ENCODE results near the gene ORM1. TPM values are rescaled to one million over a fixed set of nuclear protein-coding genes. Genes with fewer than 3 reads are reported as not detected.

Gene ORM1
- total and polyA plus RNA-seq, 2 donors from 2014 or later: 0.73 TPM; not detected in 1

DNA sequence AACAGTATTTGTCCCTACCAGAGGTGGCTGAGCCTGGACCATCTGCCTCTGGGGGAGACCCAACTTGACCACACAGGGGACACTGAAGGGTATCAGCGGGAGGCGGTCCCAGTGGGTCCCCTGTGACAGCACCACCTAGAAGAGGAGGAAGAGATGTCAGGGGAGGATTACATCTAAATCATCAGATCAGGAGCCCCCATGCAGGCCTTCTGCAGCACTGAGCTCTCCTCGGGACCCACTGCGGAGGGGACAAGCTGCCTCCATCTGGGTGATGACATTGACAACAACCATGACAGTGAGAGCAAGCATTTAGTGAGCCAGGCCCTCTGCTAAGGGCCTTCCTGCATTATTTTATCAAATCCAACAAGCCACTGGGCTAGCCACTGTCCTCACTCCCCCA is 19.1 kb downstream of the ORM1 start:
- H3K4me1 ChIP-seq (ENCODE audit: control insufficient read depth in 2 of 3, insufficient read depth in 2 of 3, low read depth in 1 of 3, low read length in 3 of 3): no peaks in the 10 kb centered on the region
- peaks cover 9 to 15% (median 10%) of the 10 kb centered on the region in 3 donors for H3K36me3 ChIP-seq (ENCODE audit: control insufficient read depth in 2 of 3, insufficient read depth in 3 of 3, low read length in 3 of 3)
- intact Hi-C loops (cut with DNase I): no loop called here
- FAIRE-seq (no peak), DNase-seq (peak in 1 of 5 donors; percentile 10)
- no peak overlapping the region for H3K27ac ChIP-seq (ENCODE audit: low read depth in 2 of 2, low read length in 2 of 2)
- TF ChIP-seq CTCF (IDR thresholded peaks at IDR 0.05; ENCODE audit: borderline replicate concordance, extremely low read depth, insufficient read depth): no peak
- no peaks in the 10 kb centered on the region for H3K27me3 ChIP-seq (ENCODE audit: control insufficient read depth, insufficient read depth, low read length)
- H3K9me3 ChIP-seq (ENCODE audit: control insufficient read depth in 2 of 3, insufficient read depth in 1 of 3, low read length in 3 of 3): no peaks in the 10 kb centered on the region
- no peak overlapping the region for H3K4me3 ChIP-seq (ENCODE audit: low read length in 3 of 3)
- no peak overlapping the region for H3K9ac ChIP-seq (ENCODE audit: low read length in 3 of 3)

GRCh38 chr9:114342755-114343440 is 20.0 kb downstream of the ORM1 start:
- peaks cover 9 to 13% (median 10%) of the 10 kb centered on the region in 3 donors for H3K36me3 ChIP-seq (ENCODE audit: control insufficient read depth in 2 of 3, insufficient read depth in 3 of 3, low read length in 3 of 3)
- FAIRE-seq (no peak), DNase-seq (peak in 1 of 5 donors; percentile 15)
- intact Hi-C loops (cut with DNase I): no loop called here
- TF ChIP-seq CTCF (IDR thresholded peaks at IDR 0.05; ENCODE audit: borderline replicate concordance, extremely low read depth, insufficient read depth): no peak
- H3K27ac ChIP-seq (ENCODE audit: low read depth in 2 of 2, low read length in 2 of 2): no peak overlapping the region
- no peaks in the 10 kb centered on the region for H3K4me1 ChIP-seq (ENCODE audit: control insufficient read depth in 2 of 3, insufficient read depth in 2 of 3, low read depth in 1 of 3, low read length in 3 of 3)
- no peak overlapping the region for H3K4me3 ChIP-seq (ENCODE audit: low read length in 3 of 3)
- H3K9me3 ChIP-seq (ENCODE audit: control insufficient read depth in 2 of 3, insufficient read depth in 1 of 3, low read length in 3 of 3): no peaks in the 10 kb centered on the region
- H3K27me3 ChIP-seq (ENCODE audit: control insufficient read depth, insufficient read depth, low read length): no peaks in the 10 kb centered on the region
- no peak overlapping the region for H3K9ac ChIP-seq (ENCODE audit: low read length in 3 of 3)

DNA sequence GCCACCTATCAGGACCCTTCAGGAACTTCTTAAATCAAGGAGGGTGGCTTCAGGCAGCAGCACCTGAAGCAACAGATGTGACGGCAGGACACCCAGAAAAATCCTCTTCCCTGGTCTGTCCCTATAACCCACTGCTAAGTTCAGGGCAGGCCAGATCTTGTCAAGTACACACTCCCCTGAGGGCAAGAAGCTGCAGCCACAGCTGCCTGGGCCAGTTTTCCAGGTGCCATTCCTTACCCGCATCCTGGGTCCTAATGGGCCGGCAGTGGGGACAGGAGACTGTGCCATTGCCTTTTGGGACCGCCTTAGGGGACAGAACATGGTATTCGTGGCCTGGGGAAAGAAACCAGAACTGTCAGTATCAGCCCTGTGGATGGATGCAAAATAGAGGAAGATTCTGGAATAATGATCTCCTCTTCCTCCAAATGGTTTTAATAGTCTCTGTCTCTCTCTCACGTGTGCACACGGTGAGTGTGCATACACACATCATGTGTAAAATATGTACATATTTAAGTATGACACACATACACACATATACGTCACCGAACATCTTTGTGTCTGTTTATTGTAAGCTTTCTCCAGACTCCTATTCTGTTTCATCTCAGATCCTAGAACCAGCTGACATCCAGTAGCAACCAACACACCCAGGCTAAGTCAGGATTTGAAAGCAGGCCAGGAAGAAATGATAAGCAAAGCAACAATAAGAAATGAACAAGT is 20.7 kb downstream of the ORM1 start:
- no peaks in the 10 kb centered on the region for H3K27me3 ChIP-seq (ENCODE audit: control insufficient read depth, insufficient read depth, low read length)
- no peak for FAIRE-seq
- DNase-seq: peak in 1 of 5 donors; percentile 38
- no peak overlapping the region for H3K27ac ChIP-seq (ENCODE audit: low read depth in 2 of 2, low read length in 2 of 2)
- peaks cover 4 to 14% (median 12%) of the 10 kb centered on the region in 3 donors for H3K36me3 ChIP-seq (ENCODE audit: control insufficient read depth in 2 of 3, insufficient read depth in 3 of 3, low read length in 3 of 3)
- H3K4me3 ChIP-seq (ENCODE audit: low read length in 3 of 3): no peak overlapping the region
- H3K4me1 ChIP-seq (ENCODE audit: control insufficient read depth in 2 of 3, insufficient read depth in 2 of 3, low read depth in 1 of 3, low read length in 3 of 3): peaks cover 0 to 2% (median 2%) of the 10 kb centered on the region in 3 donors
- H3K9me3 ChIP-seq (ENCODE audit: control insufficient read depth in 2 of 3, insufficient read depth in 1 of 3, low read length in 3 of 3): no peaks in the 10 kb centered on the region
- intact Hi-C loops (cut with DNase I): no loop called here
- H3K9ac ChIP-seq (ENCODE audit: low read length in 3 of 3): no peak overlapping the region
- no peak for TF ChIP-seq CTCF (IDR thresholded peaks at IDR 0.05; ENCODE audit: borderline replicate concordance, extremely low read depth, insufficient read depth)
